ENCODE results near the gene PMCH.
"Not testable (repeated sequence)": the region's sequence is repeated elsewhere in the genome, so short reads cannot be mapped to it uniquely, and the experiment has no call there.

PMCH gene

GRCh38 chr12:102197789-102198188 is at the start of gene PMCH:
Gene PMCH, minus strand, starts transcription at chr12:102197833. Its CDS starts 63 bp downstream, at chr12:102197770.
- DNase-seq = no peak

DNA sequence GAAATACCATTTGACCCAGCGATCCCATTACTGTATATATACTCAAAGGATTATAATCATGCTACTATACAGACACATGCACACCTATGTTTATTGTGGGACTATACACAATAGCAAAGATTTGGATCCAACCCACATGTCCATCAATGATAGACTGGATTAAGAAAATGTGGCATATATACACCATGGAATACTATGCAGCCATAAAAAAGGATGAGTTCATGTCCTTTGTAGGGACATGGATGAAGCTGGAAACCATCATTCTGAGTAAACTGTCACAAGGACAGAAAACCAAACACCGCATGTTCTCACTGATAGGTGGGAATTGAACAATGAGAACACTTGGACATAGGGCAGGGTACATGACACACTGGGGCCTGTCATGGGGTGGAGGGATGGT is 43.2 kb upstream of the PMCH start:
- not testable (repeated sequence) for DNase-seq

- DNase-seq = no peak
Measured at GRCh38 chr12:102234599-102234998, 37.0 kb upstream of the PMCH start.

GRCh38 chr12:102232446-102232845 is 34.8 kb upstream of the PMCH start:
- DNase-seq = no peak

- no peak for DNase-seq
Measured at GRCh38 chr12:102232036-102232435, 34.4 kb upstream of the PMCH start.

- no peak for DNase-seq
Measured at GRCh38 chr12:102227954-102228353, 30.3 kb upstream of the PMCH start.

GRCh38 chr12:102220736-102221135 is 23.1 kb upstream of the PMCH start:
- no peak for DNase-seq

GRCh38 chr12:102215992-102216691 is 18.5 kb upstream of the PMCH start:
- no peak for DNase-seq

GRCh38 chr12:102204025-102204424 is 6.4 kb upstream of the PMCH start:
- no peak for DNase-seq

- no peak for DNase-seq
Measured at GRCh38 chr12:102202556-102202955, 4.9 kb upstream of the PMCH start.

- no peak for DNase-seq
Measured at GRCh38 chr12:102201436-102202061, 3.9 kb upstream of the PMCH start.

DNA sequence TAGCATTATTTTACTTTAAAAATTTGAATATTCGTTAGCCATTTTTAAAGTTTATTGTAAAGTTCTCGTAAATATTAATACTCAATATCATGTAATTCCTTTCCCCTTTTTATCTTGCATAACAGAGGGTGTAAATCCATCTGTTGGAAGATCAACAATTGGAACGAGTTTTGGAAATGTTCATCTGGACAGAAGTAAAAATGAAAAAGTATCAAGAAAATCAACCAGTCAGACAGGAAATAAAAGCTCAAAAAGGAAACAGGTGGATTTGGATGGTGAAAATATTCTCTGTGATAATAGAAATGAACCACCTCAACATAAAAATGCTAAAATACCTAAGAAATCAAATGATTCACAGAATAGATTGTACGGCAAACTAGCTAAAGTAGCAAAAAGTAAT is 1.8 kb downstream of the PMCH start:
- DNase-seq = no peak

GRCh38 chr12:102182635-102183034 is 15.0 kb downstream of the PMCH start:
- no peak for DNase-seq

GRCh38 chr12:102174761-102175160 is 22.9 kb downstream of the PMCH start:
- no peak for DNase-seq

- no peak for DNase-seq
Measured at GRCh38 chr12:102174117-102174516, 23.5 kb downstream of the PMCH start.

DNA sequence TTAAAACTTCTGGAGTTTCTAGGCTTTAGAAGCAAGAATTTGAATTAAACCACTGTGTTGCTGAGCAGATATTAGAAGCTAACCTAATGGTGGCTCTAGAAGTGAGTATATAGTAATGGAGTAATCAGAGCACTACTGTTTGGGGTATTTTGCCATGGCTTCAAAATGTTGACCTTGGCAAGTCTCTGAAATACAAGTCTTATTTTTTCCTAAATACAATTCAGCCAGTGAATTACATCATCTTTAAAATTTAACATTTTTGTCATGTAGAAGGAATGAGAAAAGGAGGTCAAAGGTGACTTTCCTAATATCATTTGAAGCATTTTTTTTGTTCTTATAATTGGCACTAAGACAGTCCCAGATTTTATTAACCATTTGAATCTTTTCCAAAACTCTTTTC is 25.2 kb downstream of the PMCH start:
- DNase-seq = no peak

GRCh38 chr12:102171951-102172350 is 25.7 kb downstream of the PMCH start:
- no peak for DNase-seq

- DNase-seq = peak in 1 of 2 donors; percentile 35
Measured at GRCh38 chr12:102169922-102170621, 27.6 kb downstream of the PMCH start.

DNA sequence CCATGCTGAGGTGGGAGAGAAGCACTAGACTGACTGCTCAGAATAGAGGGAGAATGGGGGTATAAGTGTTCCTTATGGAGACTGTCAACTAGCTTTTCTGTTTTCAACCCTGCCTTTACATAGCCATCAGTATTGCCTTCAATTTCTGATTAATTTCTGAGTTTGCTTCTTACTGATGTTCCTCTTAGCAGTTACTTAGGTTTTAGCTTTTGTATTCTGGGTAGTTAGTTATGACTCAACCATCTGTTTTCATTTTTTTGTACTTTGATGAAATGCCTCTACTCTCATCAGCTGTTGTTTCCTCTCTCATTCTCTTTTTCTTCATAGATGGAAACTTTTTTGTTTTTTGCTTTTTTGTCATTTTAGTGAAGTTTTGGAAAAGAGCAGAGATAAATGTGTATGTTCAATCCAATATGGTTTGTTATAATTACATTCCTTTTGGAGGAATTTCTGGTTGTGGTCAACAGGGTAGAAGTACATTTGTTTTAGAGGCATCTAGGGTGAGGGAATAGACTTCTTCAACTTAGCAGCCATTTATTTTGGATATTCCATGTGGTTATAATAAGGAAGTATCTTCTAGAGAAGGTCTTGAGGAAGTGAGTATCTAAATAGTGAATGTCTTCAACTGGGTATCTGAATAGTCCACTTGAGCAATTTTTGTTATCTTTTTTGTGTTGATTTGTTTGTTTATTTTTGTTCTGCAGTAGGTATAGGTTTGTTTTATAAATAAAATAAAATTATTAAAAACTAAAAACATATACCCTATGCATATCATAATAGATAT is 29.6 kb downstream of the PMCH start:
- DNase-seq = no peak

GRCh38 chr12:102163383-102163782 is 34.2 kb downstream of the PMCH start:
- DNase-seq = no peak

- not testable (repeated sequence) for DNase-seq
Measured at GRCh38 chr12:102155206-102155605, 42.4 kb downstream of the PMCH start.

- not testable (repeated sequence) for DNase-seq
Measured at GRCh38 chr12:102147062-102147587, 50.5 kb downstream of the PMCH start.

Measured in CD4-positive, alpha-beta T cell treated with Interleukin-4 for 1 hour (primary cell).